NOMO-1 treated with dmso at 0.1 percent for 144 hours (cell line): Measurements from ENCODE around the gene ROBO1.

Source experiments
- DNase-seq: peaks from one replicate; lab custom pipeline; 2025; ENCODE audit not compliant: unreplicated experiment; lab: John Stamatoyannopoulos, UW

The ROBO1 gene

GRCh38 chr3:78605178-78605577 lies 1162.6 kb downstream of the ROBO1 start:
- no peak for DNase-seq

- DNase-seq: no peak
Measured at GRCh38 chr3:78604341-78604740, 1163.5 kb downstream of the ROBO1 start.

- no peak for DNase-seq
Measured at GRCh38 chr3:78601249-78601648, 1166.5 kb downstream of the ROBO1 start.

GRCh38 chr3:78589778-78590177 lies 1178.0 kb downstream of the ROBO1 start:
- no peak for DNase-seq

- no peak for DNase-seq
Measured at GRCh38 chr3:78588906-78589621, 1178.7 kb downstream of the ROBO1 start.

- no peak for DNase-seq
Measured at GRCh38 chr3:78580681-78581080, 1187.1 kb downstream of the ROBO1 start.

GRCh38 chr3:78571486-78571885 lies 1196.3 kb downstream of the ROBO1 start:
- DNase-seq: no peak

GRCh38 chr3:78570496-78570895 lies 1197.3 kb downstream of the ROBO1 start:
- DNase-seq: no peak

GRCh38 chr3:78569804-78570203 lies 1198.0 kb downstream of the ROBO1 start:
- DNase-seq: no peak

- no peak for DNase-seq
Measured at GRCh38 chr3:78565712-78566111, 1202.1 kb downstream of the ROBO1 start.

- peak; percentile 3 for DNase-seq
Measured at GRCh38 chr3:78562328-78562727, 1205.5 kb downstream of the ROBO1 start.
